Glomerular visceral epithelial cell (primary cell): Measurements from ENCODE around the gene HLA-DMA.

Source experiments
- DNase-seq: peaks from one replicate; pipeline ENCODE4 v3.0.0-alpha.2; 2016; ENCODE audit errors: extremely low spot score

Gene HLA-DMA

DNA sequence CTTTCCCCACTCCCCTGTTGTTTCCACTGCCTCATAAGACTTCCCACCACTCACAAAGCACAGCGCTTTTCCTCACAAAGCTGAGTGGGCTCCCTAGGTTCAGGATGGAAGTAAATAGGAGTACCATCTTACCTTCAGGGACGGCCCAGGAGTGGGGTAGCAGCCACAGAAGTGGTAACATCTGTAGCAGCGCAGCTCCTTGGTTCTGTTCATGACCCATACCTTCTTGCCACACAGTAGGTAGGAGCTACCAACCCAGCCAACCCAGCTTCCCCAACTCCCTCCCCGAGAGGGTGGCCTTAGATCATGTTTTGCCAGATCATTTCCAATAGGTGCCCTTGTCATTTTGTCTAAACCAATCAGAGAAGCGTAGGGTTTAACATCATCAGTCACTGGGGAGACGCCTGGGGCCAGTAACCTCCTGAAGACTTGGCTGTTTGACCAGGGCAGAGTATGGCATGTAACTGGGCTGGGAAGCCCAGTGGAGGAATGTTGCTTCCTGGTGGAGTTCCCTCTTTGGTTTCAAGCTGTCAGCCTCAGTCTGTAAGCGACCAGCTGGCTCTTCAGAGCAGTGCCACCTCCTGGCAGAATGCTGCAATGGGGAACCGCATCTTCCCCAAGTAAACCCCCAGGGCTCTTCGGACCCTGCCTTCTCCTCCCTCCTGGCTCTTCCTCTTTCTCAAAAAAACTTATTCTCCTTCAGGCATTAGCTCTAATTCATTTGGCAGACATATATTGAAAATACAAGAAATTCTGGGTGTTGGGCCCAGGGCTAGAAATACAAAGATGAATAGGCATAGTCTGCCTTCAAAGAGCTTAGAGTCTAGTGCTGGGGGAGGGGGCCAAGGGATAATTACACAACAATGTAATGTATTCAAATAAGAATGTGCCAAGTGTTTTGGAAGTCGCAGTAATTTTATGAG, at the start of gene HLA-DMA:
HLA-DMA (minus strand) TSS at position 281 of the 923 bp plus-strand sequence; CDS start at position 220, 61 bp downstream.
- DNase-seq, result peak; percentile 94

DNA sequence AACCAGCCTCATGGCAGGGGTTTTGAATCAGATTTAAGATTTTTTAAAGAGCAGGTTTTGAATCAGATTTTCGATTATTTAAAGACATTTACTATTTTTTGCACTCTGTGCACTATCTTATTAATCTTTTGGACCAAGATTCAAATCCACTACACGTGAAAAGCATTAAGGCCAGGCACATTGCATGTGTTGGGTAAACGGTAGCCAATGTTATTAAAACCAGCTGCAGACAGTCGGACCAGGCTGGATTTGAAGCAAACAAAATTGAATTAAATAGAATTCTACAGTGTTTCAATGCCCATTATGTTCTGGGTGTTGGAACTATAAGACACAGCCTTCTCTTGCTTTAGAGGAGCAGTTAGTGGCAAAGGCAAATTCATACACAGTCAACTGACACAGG, 48.8 kb upstream of the HLA-DMA start:
- DNase-seq, result no peak

- DNase-seq, result no peak
Observed at GRCh38 chr6:33000055-33000454, 47.2 kb upstream of the HLA-DMA start.

GRCh38 chr6:32995448-32995847, 42.6 kb upstream of the HLA-DMA start:
- DNase-seq, result no peak

DNA sequence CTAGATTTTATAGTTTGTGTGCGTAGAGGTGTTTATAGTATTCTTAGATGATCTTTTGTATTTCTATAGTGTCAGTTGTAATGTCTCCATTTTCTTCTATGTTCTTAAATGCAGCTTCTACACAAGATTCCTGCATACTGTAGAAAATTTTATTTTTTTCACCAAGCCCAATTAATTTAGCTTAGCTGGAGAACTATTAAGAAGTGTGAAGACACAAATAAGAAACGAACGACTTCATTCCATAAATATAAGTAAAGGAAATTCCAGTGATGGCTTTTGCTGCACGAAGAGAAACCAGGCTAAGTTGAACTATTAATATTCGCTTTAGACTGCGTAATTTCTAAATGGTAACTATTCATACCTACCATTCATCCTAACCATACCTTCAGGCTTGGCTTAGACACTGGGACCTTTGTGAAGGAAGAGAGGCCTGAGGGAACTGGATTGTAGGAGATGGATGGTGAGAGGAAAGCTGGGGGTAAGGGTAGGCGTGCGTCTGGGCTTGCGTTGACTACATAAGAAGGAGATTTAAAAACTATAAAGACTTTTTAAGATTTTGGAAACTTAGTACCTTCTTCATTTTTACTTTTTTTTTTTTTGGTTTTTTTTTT, 40.6 kb upstream of the HLA-DMA start:
- no peak for DNase-seq

DNA sequence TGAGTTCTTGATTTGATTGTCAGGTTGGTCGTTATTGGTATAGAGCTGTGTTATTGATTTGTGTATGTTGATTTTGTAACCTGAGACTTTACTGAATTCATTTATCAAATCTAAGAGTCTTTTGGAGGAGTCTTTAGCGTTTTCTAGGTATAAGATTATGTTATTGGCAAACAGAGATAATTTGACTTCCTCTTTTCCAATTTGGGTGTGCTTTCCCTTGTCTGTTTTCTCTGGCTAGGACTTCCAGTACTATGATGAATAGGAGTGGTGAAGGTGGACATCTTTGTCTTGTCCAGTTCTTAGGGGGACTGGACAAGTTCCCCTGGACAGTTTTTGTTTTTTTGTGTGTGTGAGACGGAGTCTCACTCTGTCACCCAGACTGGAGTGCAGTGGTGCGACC, 39.1 kb upstream of the HLA-DMA start:
- DNase-seq, result no peak

- no peak for DNase-seq
Observed at GRCh38 chr6:32989368-32989767, 36.5 kb upstream of the HLA-DMA start.

DNA sequence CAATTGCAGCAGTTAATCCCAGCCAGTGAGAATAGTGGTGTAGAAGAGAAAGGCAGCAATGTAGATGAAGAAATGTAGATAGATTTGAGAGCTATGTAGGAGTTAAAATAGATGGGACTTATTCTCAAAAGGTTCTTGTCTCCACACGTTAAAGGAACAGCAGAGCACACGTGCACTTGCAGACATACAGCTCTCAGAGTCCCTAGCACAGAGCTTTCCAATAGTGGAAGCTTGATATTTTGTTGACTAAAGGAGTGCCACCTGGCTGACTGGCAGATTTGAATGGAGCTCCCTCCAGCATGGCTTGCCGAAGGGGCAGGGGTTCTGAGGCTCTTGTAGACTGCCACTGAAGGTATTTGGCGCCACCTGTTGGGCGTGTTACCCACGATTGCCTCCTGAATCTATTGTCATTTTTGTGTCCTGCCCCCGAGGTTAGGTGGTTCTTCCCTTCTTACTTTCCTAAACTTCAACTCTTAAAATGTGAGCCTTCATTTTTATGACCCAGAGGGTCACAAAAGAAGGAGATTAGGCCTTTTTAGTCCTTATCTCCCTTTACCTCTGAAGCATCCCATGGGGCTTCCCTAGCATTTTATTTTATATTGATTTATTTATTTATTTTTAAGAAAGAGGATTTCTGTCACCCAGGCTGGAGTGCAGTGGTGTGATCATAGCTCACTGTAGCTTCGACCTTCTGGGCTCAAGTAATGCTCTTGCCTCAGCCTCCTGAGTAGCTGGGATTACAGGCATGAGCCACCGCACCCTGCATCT, 31.9 kb upstream of the HLA-DMA start:
- peak; percentile 89 for DNase-seq

- DNase-seq, result no peak
Observed at GRCh38 chr6:32983964-32984621, 31.2 kb upstream of the HLA-DMA start.

DNA sequence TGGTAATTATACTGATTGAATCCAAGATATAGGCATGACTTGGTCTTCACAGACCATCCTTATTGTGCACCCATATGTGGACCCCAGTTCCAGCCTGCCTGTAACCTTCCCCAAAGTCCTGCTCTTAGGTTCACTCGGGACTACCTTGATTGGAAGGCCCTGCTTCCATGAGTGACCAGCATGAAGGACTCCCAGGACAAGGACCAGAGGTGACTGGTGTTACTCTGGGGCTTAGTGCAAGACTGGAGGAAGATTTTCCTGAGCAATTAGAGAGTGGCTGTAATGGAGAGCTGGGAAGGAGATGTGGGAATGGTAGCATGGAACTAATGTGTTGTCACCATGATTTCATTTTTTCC, 30.6 kb upstream of the HLA-DMA start:
- DNase-seq, result no peak

GRCh38 chr6:32982702-32983492, 30.0 kb upstream of the HLA-DMA start:
- no peak for DNase-seq

DNA sequence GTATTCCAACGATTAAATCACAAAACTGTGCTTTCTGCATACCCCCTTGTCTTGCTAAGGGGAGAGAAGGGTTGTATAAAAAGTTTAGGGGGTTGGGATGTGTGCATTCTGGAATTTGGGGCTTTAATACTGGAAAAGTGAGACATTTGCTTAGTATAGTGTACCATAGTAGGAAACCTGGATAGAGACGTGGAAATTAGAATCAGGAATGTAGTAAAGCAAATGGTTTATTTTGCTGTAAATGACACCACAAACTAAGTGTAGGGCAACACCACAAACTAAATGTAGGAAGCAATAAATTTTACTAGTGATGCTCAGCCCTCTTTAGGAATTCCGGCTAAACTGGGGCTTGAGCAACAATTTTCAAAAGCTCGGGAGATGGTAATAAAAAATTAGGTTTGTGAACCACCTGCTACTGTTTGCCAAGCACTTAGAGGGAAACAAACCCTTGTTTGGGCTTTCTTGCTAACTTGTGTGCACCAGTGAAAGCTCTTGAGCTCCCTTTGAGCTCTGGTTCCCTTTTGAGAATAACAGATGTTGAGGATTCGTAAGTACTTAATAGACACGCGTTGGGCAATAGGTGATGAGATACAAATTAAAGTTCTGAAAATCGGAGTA, 29.3 kb upstream of the HLA-DMA start:
- DNase-seq, result no peak

GRCh38 chr6:32980488-32981038, 27.7 kb upstream of the HLA-DMA start:
- no peak for DNase-seq

DNA sequence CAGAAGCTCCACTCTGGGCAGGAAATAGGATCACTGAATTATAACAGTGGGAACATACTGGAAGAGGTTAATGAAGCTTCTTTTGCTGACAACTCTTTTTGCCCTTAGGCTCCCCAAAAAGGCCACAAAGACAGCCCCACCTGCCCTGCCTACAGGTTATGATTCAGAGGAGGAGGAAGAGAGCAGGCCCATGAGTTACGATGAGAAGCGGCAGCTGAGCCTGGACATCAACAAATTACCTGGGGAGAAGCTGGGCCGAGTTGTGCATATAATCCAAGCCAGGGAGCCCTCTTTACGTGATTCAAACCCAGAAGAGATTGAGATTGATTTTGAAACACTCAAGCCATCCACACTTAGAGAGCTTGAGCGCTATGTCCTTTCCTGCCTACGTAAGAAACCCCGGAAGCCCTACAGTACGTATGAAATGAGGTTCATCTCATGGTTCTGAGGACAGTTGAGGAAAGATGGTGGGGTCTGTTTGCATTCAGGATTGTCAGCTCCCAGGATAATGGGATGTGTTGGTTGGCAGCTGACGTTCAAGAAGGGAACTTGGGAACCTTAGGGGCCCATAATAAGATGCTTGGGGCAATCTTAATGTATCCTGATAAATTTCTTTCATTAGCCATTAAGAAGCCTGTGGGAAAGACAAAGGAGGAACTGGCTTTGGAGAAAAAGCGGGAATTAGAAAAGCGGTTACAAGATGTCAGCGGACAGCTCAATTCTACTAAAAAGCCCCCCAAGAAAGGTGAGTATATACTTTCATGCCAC, 27.0 kb upstream of the HLA-DMA start:
- DNase-seq, result no peak

- no peak for DNase-seq
Observed at GRCh38 chr6:32977953-32978324, 25.0 kb upstream of the HLA-DMA start.

DNA sequence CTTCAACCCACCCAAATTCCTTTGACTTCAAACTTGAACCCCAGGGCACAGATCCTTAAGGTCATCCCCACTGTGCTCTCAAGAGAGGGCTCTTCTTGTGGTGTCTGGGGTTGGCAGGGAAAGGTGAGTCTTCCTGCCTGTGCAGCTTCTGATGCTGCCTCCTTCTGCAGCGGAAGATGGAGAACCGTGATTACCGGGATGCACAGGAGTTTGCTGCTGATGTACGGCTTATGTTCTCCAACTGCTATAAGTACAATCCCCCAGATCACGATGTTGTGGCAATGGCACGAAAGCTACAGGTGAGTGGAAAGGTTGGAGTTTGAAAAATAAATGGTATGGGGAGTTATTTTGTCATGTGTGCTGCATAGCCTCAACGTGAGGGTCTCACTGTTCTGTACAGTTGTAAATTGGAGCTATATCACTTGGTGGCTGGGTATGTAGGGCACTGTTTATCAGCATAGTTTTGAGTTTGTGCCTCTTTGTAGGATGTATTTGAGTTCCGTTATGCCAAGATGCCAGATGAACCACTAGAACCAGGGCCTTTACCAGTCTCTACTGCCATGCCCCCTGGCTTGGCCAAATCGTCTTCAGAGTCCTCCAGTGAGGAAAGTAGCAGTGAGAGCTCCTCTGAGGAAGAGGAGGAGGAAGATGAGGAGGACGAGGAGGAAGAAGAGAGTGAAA, 24.5 kb upstream of the HLA-DMA start:
- no peak for DNase-seq

GRCh38 chr6:32976334-32977069, 23.6 kb upstream of the HLA-DMA start:
- no peak for DNase-seq

GRCh38 chr6:32975886-32976285, 23.0 kb upstream of the HLA-DMA start:
- no peak for DNase-seq
